ENCODE data around the gene ANKRD23.

DNA sequence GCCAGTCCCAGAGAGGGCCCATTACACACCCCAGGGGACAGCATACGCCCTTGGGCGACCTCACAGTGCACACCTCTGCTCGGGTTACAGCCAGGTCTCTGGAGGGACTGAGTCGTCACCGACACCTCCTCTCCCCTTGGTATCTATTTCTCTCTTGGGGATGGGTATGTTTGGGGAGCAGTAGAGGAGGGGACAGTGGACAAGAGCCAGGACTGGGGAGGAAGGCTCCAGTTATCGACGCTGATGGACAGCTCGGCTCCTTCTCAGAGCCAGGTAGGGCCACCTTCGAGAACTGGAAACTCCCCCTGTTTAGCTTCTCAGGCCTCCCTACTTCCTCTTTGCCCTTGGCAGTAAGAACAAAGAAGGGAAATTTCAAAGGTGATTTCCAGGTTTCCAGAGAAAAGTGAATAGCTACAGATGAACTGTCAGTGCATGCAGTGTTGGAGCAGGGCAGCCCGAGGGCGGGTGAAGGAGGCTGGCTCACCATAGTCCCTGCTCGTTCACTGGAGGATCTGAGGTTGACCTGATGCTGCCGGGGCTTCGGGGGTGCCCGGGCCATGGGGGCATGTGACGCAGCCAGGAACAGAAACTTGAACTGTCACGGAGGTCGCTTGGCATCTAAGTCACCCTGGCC, 30.5 kb upstream of the ANKRD23 start:
- TF ChIP-seq, protein P1, sequence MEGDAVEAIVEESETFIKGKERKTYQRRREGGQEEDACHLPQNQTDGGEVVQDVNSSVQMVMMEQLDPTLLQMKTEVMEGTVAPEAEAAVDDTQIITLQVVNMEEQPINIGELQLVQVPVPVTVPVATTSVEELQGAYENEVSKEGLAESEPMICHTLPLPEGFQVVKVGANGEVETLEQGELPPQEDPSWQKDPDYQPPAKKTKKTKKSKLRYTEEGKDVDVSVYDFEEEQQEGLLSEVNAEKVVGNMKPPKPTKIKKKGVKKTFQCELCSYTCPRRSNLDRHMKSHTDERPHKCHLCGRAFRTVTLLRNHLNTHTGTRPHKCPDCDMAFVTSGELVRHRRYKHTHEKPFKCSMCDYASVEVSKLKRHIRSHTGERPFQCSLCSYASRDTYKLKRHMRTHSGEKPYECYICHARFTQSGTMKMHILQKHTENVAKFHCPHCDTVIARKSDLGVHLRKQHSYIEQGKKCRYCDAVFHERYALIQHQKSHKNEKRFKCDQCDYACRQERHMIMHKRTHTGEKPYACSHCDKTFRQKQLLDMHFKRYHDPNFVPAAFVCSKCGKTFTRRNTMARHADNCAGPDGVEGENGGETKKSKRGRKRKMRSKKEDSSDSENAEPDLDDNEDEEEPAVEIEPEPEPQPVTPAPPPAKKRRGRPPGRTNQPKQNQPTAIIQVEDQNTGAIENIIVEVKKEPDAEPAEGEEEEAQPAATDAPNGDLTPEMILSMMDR (IDR thresholded peaks at IDR 0.05) = no peak
- no peak for TF ChIP-seq POLR2A (IDR thresholded peaks at IDR 0.05)
